Ascending aorta (tissue), 2 donors: Measurements from ENCODE around the gene CDH19. TPM values are rescaled to one million over a fixed set of nuclear protein-coding genes. Genes with fewer than 3 reads are reported as not detected.
"Not testable (repeated sequence)": the region's sequence is repeated elsewhere in the genome, so short reads cannot be mapped to it uniquely, and the experiment has no call there.

Experiments
- DNase-seq, 2 donors: peaks; one replicate each; pipeline ENCODE4 v3.0.0-alpha.2; 2019; ENCODE audit warnings: low spot score in 2 of 2
- H3K27ac ChIP-seq, 2 donors: fragments of 200-600 bp; sonication (generic); one replicate each; pipeline ENCODE4 v1.5.1; 2016 to 2017; ENCODE audit warnings: mild to moderate bottlenecking in 1 of 2
- H3K27me3 ChIP-seq: fragments of 200-600 bp; sonication (generic); one replicate; pipeline ENCODE4 v1.5.1; 2017
- H3K36me3 ChIP-seq, 2 donors: fragments of 200-600 bp; sonication (generic); one replicate each; pipeline ENCODE4 v1.5.1; 2016
- H3K4me1 ChIP-seq, 2 donors: fragments of 200-600 bp; sonication (generic); one replicate each; pipeline ENCODE4 v1.5.1; 2016 to 2017; ENCODE audit warnings: mild to moderate bottlenecking in 1 of 2
- H3K4me3 ChIP-seq, 2 donors: fragments of 200-600 bp; sonication (generic); one replicate each; pipeline ENCODE4 v1.5.1; 2016 to 2017; ENCODE audit warnings: mild to moderate bottlenecking in 1 of 2
- H3K9me3 ChIP-seq, 2 donors: fragments of 200-600 bp; sonication (generic); one replicate each; pipeline ENCODE4 v1.5.1; 2016
- CTCF ChIP-seq, 3 experiments: fragments of 200-600 bp in 2 of 3; fragments of 450-650 bp in 1 of 3; sonication (generic) in 2 of 3; IDR thresholded peaks; one replicate each; pipeline ENCODE4 v1.5.1; 2016 to 2019; ENCODE audit warnings: antibody characterized with exemption in 3 of 3, mild to moderate bottlenecking in 1 of 3, moderate library complexity in 1 of 3
- intact Hi-C: fragments of 100-400 bp; cut with DNase I; formaldehyde crosslinking; loops from one replicate; pipeline ENCODE4 v1.15.1; 2023
- total RNA-seq: library from RNA; depleted of rRNA; stranded (reverse); fragments of >200 nt; gene quantifications from one replicate; pipeline ENCODE4 v1.1.0, GENCODE V29; 2016

The CDH19 gene
- total RNA-seq, 1 donor from 2014 or later, result 0.21 TPM

GRCh38 chr18:66508937-66509336, 95.0 kb downstream of the CDH19 start:
- Histone ChIP-seq H3K4me3 (no peak overlapping the region), H3K9me3 (no peaks in the 10 kb centered on the region), H3K27me3 (no peaks in the 10 kb centered on the region), H3K27ac (no peak overlapping the region), H3K36me3 (no peaks in the 10 kb centered on the region), H3K4me1 (no peaks in the 10 kb centered on the region)
- intact Hi-C loops, result no loop called here
- TF ChIP-seq CTCF (IDR thresholded peaks at IDR 0.05), result no peak
- DNase-seq, result no peak

- H3K36me3 ChIP-seq, result no peaks in the 10 kb centered on the region
- DNase-seq, result no peak
- no peaks in the 10 kb centered on the region for H3K27me3 ChIP-seq
- no peaks in the 10 kb centered on the region for H3K9me3 ChIP-seq
- no peaks in the 10 kb centered on the region for H3K4me1 ChIP-seq
- intact Hi-C loops, result no loop called here
- no peak overlapping the region for H3K27ac ChIP-seq
- H3K4me3 ChIP-seq, result no peak overlapping the region
- no peak for TF ChIP-seq CTCF (IDR thresholded peaks at IDR 0.05)
These were observed 97.7 kb downstream of the CDH19 start for GRCh38 chr18:66506178-66506577.

GRCh38 chr18:66497351-66497750, 106.5 kb downstream of the CDH19 start:
- H3K9me3 ChIP-seq, result no peaks in the 10 kb centered on the region
- no peaks in the 10 kb centered on the region for H3K27me3 ChIP-seq
- no peak overlapping the region for H3K4me3 ChIP-seq
- H3K27ac ChIP-seq, result no peak overlapping the region
- no peak for DNase-seq
- TF ChIP-seq CTCF (IDR thresholded peaks at IDR 0.05), result no peak
- H3K36me3 ChIP-seq, result no peaks in the 10 kb centered on the region
- H3K4me1 ChIP-seq, result no peaks in the 10 kb centered on the region
- intact Hi-C loops, result no loop called here

- Histone ChIP-seq H3K4me1 (no peaks in the 10 kb centered on the region), H3K9me3 (no peaks in the 10 kb centered on the region), H3K27me3 (no peaks in the 10 kb centered on the region), H3K36me3 (no peaks in the 10 kb centered on the region), H3K4me3 (no peak overlapping the region), H3K27ac (no peak overlapping the region)
- intact Hi-C loops, result no loop called here
- no peak for TF ChIP-seq CTCF (IDR thresholded peaks at IDR 0.05)
- no peak for DNase-seq
These were observed 108.0 kb downstream of the CDH19 start for GRCh38 chr18:66495844-66496243.

GRCh38 chr18:66473882-66474281, 130.0 kb downstream of the CDH19 start:
- Histone ChIP-seq H3K27ac (no peak overlapping the region), H3K4me1 (no peaks in the 10 kb centered on the region), H3K27me3 (no peaks in the 10 kb centered on the region), H3K9me3 (no peaks in the 10 kb centered on the region), H3K36me3 (no peaks in the 10 kb centered on the region), H3K4me3 (no peak overlapping the region)
- TF ChIP-seq CTCF (IDR thresholded peaks at IDR 0.05), result no peak
- no peak for DNase-seq
- intact Hi-C loops, result no loop called here

- DNase-seq, H3K36me3 ChIP-seq, H3K9me3 ChIP-seq, H3K4me3 ChIP-seq, H3K4me1 ChIP-seq, H3K27me3 ChIP-seq, H3K27ac ChIP-seq, intact Hi-C loops: not testable (repeated sequence)
These were observed 137.7 kb downstream of the CDH19 start for GRCh38 chr18:66466184-66466583.
